IMR-90 (cell line): ENCODE data around the gene RPL27A. TPM values are rescaled to one million over a fixed set of nuclear protein-coding genes. Genes with fewer than 3 reads are reported as not detected.

ENCODE experiments used
- ATAC-seq: fragments of 200-7000 bp; cut with Tn5 transposase; 2 replicates; pipeline ENCODE4 v1.9.1; 2020; ENCODE audit warnings: low read depth, mild to moderate bottlenecking, moderate library complexity
- BruUV-seq: library from RNA; stranded (reverse); fragments of 400-500 nt; replicated peaks from 2 replicates; lab custom pipeline; 2021; lab: Mats Ljungman, UMichigan
- CTCF ChIA-PET: fragments of 300-600 bp; formaldehyde crosslinking; extraction: SDS; loops from one replicate; lab custom pipeline; 2021; ENCODE audit warnings: antibody characterized with exemption; lab: Yijun Ruan, JAX
- POLR2A ChIA-PET: fragments of 300-600 bp; sonication (Branson Sonifier 250); formaldehyde crosslinking; loops from one replicate; lab custom pipeline; 2022; ENCODE audit warnings: antibody characterized with exemption; ENCODE audit not compliant: unreplicated experiment; lab: Charles Lee
- DNase-seq: peaks from one replicate; pipeline ENCODE4 v3.0.0; 2013
- H2AFZ ChIP-seq: replicated peaks from 2 replicates; pipeline ENCODE3; 2013; ENCODE audit warnings: low read length, mild to moderate bottlenecking; ENCODE audit not compliant: poor library complexity
- H2AK5ac ChIP-seq: 2 replicates; pipeline ENCODE4 v1.6.1; 2013; ENCODE audit warnings: low read depth, low read length, inconsistent platforms
- H2AK9ac ChIP-seq: replicated peaks from 2 replicates; pipeline ENCODE3; 2013; ENCODE audit warnings: mild to moderate bottlenecking, low read depth, low read length, moderate library complexity; ENCODE audit not compliant: poor library complexity
- H2BK120ac ChIP-seq: 2 replicates; pipeline ENCODE4 v1.6.1; 2013; ENCODE audit warnings: low read depth, low read length, inconsistent platforms
- H2BK15ac ChIP-seq: 3 replicates; pipeline ENCODE4 v1.6.1; 2013; ENCODE audit warnings: low read depth, low read length, inconsistent platforms
- H2BK20ac ChIP-seq: 2 replicates; pipeline ENCODE4 v1.6.1; 2013; ENCODE audit warnings: low read depth, mild to moderate bottlenecking, inconsistent platforms, low read length, moderate library complexity
- H2BK5ac ChIP-seq: 2 replicates; pipeline ENCODE4 v1.6.1; 2013; ENCODE audit warnings: mild to moderate bottlenecking, low read depth, low read length, inconsistent platforms; ENCODE audit not compliant: poor library complexity, severe bottlenecking
- H3K14ac ChIP-seq: replicated peaks from 2 replicates; pipeline ENCODE4 v1.6.1; 2013; ENCODE audit warnings: low read depth, low read length, inconsistent platforms
- H3K18ac ChIP-seq: 2 replicates; pipeline ENCODE4 v1.6.1; 2013; ENCODE audit warnings: low read depth, low read length, control low read depth
- H3K23ac ChIP-seq: 2 replicates; pipeline ENCODE4 v1.6.1; 2013; ENCODE audit warnings: low read depth, low read length, inconsistent platforms
- H3K27ac ChIP-seq: 2 replicates; pipeline ENCODE4 v1.5.1; 2013; ENCODE audit warnings: mild to moderate bottlenecking, control low read depth, low read length; ENCODE audit not compliant: insufficient read depth
- H3K27me3 ChIP-seq: 2 replicates; pipeline ENCODE4 v1.6.1; 2013; ENCODE audit warnings: low read length; ENCODE audit not compliant: control insufficient read depth, insufficient read depth
- H3K36me3 ChIP-seq: 2 replicates; pipeline ENCODE4 v1.6.1; 2013; ENCODE audit warnings: low read length, mixed read lengths; ENCODE audit not compliant: control insufficient read depth, insufficient read depth
- H3K4ac ChIP-seq: 2 replicates; pipeline ENCODE4 v1.6.1; 2013; ENCODE audit warnings: low read depth, low read length, inconsistent platforms
- H3K4me1 ChIP-seq: 2 replicates; pipeline ENCODE4 v1.6.1; 2013; ENCODE audit warnings: low read length, mixed read lengths; ENCODE audit not compliant: control insufficient read depth, insufficient read depth
- H3K4me2 ChIP-seq: 2 replicates; pipeline ENCODE4 v1.6.1; 2013; ENCODE audit warnings: low read depth, mild to moderate bottlenecking, control low read depth, low read length, moderate library complexity
- H3K4me3 ChIP-seq: 2 replicates; pipeline ENCODE4 v1.5.1; 2013; ENCODE audit warnings: low read depth, mild to moderate bottlenecking, control low read depth, low read length, moderate library complexity; ENCODE audit not compliant: insufficient read depth
- H3K56ac ChIP-seq: 2 replicates; pipeline ENCODE4 v1.6.1; 2013; ENCODE audit warnings: low read length, inconsistent platforms; ENCODE audit not compliant: insufficient read depth; ENCODE audit errors: extremely low read depth
- H3K79me1 ChIP-seq, 2 experiments: 2 replicates each; pipeline ENCODE4 v1.6.1; 2013; ENCODE audit warnings: low read length in 2 of 2, inconsistent platforms in 1 of 2, low read depth in 1 of 2
- H3K9ac ChIP-seq: 2 replicates; pipeline ENCODE4 v1.6.1; 2013; ENCODE audit warnings: low read depth, low read length, control low read depth
- H3K9me1 ChIP-seq: 2 replicates; pipeline ENCODE4 v1.6.1; 2013; ENCODE audit warnings: low read length, inconsistent platforms; ENCODE audit not compliant: insufficient read depth
- H3K9me3 ChIP-seq: 2 replicates; pipeline ENCODE4 v1.6.1; 2013; ENCODE audit warnings: low read length; ENCODE audit not compliant: control insufficient read depth, insufficient read depth
- H4K20me1 ChIP-seq: 2 replicates; pipeline ENCODE4 v1.6.1; 2013; ENCODE audit warnings: low read length, inconsistent platforms; ENCODE audit not compliant: insufficient read depth
- H4K5ac ChIP-seq: 2 replicates; pipeline ENCODE4 v1.6.1; 2013; ENCODE audit warnings: mild to moderate bottlenecking, low read depth, low read length, control low read depth
- H4K8ac ChIP-seq, 2 experiments: 2 replicates each; pipeline ENCODE4 v1.6.1; 2013; ENCODE audit warnings: low read depth in 2 of 2, low read length in 2 of 2, control low read depth in 1 of 2, inconsistent platforms in 1 of 2
- H4K91ac ChIP-seq: 2 replicates; pipeline ENCODE4 v1.6.1; 2013; ENCODE audit warnings: low read depth, low read length, inconsistent platforms; ENCODE audit not compliant: insufficient read depth
- CEBPB ChIP-seq: IDR thresholded peaks from 2 replicates; pipeline ENCODE4 v1.6.1; 2012; ENCODE audit warnings: low read depth, low read length, improper control_type of control experiment
- CHD1 ChIP-seq: IDR thresholded peaks from 2 replicates; pipeline ENCODE4 v1.6.1; 2012; ENCODE audit warnings: low read depth, low read length, improper control_type of control experiment
- FOS ChIP-seq: fragments of 150-350 bp; IDR thresholded peaks from 2 replicates; pipeline ENCODE4 v1.6.1; 2016; ENCODE audit warnings: low read depth, low read length
- MAFK ChIP-seq: IDR thresholded peaks from 2 replicates; pipeline ENCODE4 v1.6.1; 2012; ENCODE audit warnings: low read depth, low read length, improper control_type of control experiment
- MAZ ChIP-seq: IDR thresholded peaks from 2 replicates; pipeline ENCODE4 v1.6.1; 2012; ENCODE audit warnings: low read depth, mild to moderate bottlenecking, low read length, improper control_type of control experiment, moderate library complexity, borderline replicate concordance
- NFE2L2 ChIP-seq: fragments of 150-350 bp; IDR thresholded peaks from 2 replicates; pipeline ENCODE4 v1.6.1; 2016; ENCODE audit warnings: low read depth, mild to moderate bottlenecking, low read length
- RAD21 ChIP-seq: IDR thresholded peaks from 2 replicates; pipeline ENCODE4 v1.6.1; 2012; ENCODE audit warnings: low read length, improper control_type of control experiment
- RCOR1 ChIP-seq: IDR thresholded peaks from 2 replicates; pipeline ENCODE4 v1.6.1; 2012; ENCODE audit warnings: mild to moderate bottlenecking, low read length, improper control_type of control experiment; ENCODE audit not compliant: insufficient replicate concordance
- SMC3 ChIP-seq: fragments of 150-350 bp; IDR thresholded peaks from 2 replicates; pipeline ENCODE4 v1.6.1; 2016; ENCODE audit warnings: low read depth, mild to moderate bottlenecking, antibody characterized with exemption, low read length, moderate library complexity
- WGBS, 2 experiments: methylation state at CpG; one replicate each; pipeline versions ENCODE4 v1.1.5 to v1.1.7; 2013; ENCODE audit warnings: missing lambda C conversion rate in 2 of 2; ENCODE audit not compliant: insufficient read length in 1 of 2; ENCODE audit errors: extremely low coverage in 2 of 2; 5-methylcytosine and 5-hydroxymethylcytosine counted together
- dilution Hi-C: fragments of 300-500 bp; cut with HindIII; formaldehyde crosslinking; loops from one replicate; pipeline ENCODE4 v1.14.3; 2018; ENCODE audit warnings: low sequenced_read_pairs; ENCODE audit not compliant: unreplicated experiment
- in situ Hi-C: fragments of 300-500 bp; cut with MboI; formaldehyde crosslinking; loops from 3 replicates; pipeline ENCODE4 v1.14.3; 2019; ENCODE audit warnings: low sequenced_read_pairs, inconsistent platforms, mixed read lengths
- intact Hi-C: fragments of 100-400 bp; cut with micrococcal nuclease; formaldehyde crosslinking; loops from 2 replicates; pipeline ENCODE4 v1.10.0; 2022
- polyA plus RNA-seq, 3 experiments: library from polyadenylated mRNA; depleted of rRNA; stranded (reverse); fragments of >200 nt; gene quantifications; 2 replicates each; pipeline ENCODE4 v1.2.3, GENCODE V29; 2012; ENCODE audit warnings: low replicate concordance in 1 of 3
- total RNA-seq: library from RNA; depleted of rRNA; stranded (reverse); fragments of >200 nt; gene quantifications from 2 replicates; pipeline ENCODE4 v1.2.3, GENCODE V29; 2012
- TF ChIP-seq, protein P1 (sequence below): conservative IDR thresholded peaks from 2 replicates; pipeline ENCODE4 v1.5.1; 2012; ENCODE audit warnings: mild to moderate bottlenecking, low read depth, low read length, improper control_type of control experiment

RPL27A gene
- total and polyA plus RNA-seq, 2 of the 4 experiments (the other 2 are of a cell fraction), result 786 to 849 TPM

DNA sequence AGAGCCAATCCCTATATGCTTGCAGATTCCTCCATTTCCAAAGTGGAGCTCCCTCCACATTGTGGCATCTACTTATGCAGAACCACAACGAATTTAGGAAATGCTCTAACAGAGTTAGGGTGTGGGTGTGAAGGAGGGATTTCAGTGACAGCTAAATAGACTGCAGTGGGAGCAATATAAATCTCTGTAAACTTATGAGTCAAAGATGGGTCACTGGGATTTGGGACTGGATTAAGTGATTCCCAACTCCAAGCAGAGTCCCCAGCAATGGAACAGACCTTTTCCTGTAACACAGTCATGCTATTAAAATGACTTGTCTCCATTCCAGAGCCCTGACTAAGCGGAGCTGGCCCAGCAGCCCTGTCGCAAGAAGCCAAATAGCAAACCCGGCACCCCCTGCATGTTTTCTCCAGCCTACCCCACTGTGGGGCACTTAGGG is 36.6 kb downstream of the RPL27A start:
- Histone ChIP-seq H2BK15ac (peak overlapping the region; percentile 98; the same call in 2 of the 3 replicates), H4K91ac (peak overlapping the region; percentile 100), H3K14ac (peak overlapping the region; percentile 99), H3K4ac (peak overlapping the region; percentile 100), H3K9ac (peak overlapping the region; percentile 96), H3K79me1 (peaks cover 19 to 85% of the 10 kb centered on the region in 2 experiments; a peak in 3 of 4 replicates), H3K4me3 (no peak overlapping the region), H3K4me1 (peaks cover 62% of the 10 kb centered on the region), H2AK9ac (peak overlapping the region; percentile 97), H3K27me3 (no peaks in the 10 kb centered on the region), H2AFZ (peak overlapping the region; percentile 79), H3K18ac (peak overlapping the region; percentile 98), H4K5ac (peak overlapping the region; percentile 97), H2BK5ac (peak overlapping the region; percentile 99), H3K4me2 (peak overlapping the region; percentile 76), H3K9me3 (no peaks in the 10 kb centered on the region), H3K23ac (peak overlapping the region; percentile 100), H3K56ac (peak overlapping the region; percentile 100), H4K8ac (peak overlapping the region; percentile 94 to 99), H4K20me1 (no peaks in the 10 kb centered on the region), H2BK20ac (peak overlapping the region; percentile 98), H2AK5ac (peak overlapping the region; percentile 98), H3K9me1 (peaks cover 73% of the 10 kb centered on the region), H3K27ac (peak overlapping the region; percentile 99), H2BK120ac (peak overlapping the region; percentile 99), H3K36me3 (peaks cover 31% of the 10 kb centered on the region)
- ChIA-PET CTCF (interaction anchor here (1.2 to 1.5 kb wide), 2 partner anchors 30 to 49 kb away, joined by 4 to 9 read pairs; no protein-coding TSS in a partner anchor), POLR2A (interaction anchor here (0.5 to 1.2 kb wide), 4 partner anchors 10 to 49 kb away, joined by 3 to 5 read pairs (median 3); no protein-coding TSS in a partner anchor)
- DNase-seq, result peak; percentile 96
- dilution Hi-C loops, result no loop called here
- no TSS peak for BruUV-seq
- ATAC-seq, result peak; percentile 54
- in situ Hi-C loops, result no loop called here
- TF ChIP-seq FOS (peak; percentile 92), RCOR1 (no peak), RAD21 (peak; percentile 1; the same call in 1 of the 2 replicates), CHD1 (no peak), MAZ (no peak; the same call in 1 of the 2 replicates), CEBPB (peak; percentile 94), NFE2L2 (0 out of 2 replicates have a peak, but pooled peaks have one; percentile 20), SMC3 (no peak), MAFK (no peak)
- TF ChIP-seq, protein P1, sequence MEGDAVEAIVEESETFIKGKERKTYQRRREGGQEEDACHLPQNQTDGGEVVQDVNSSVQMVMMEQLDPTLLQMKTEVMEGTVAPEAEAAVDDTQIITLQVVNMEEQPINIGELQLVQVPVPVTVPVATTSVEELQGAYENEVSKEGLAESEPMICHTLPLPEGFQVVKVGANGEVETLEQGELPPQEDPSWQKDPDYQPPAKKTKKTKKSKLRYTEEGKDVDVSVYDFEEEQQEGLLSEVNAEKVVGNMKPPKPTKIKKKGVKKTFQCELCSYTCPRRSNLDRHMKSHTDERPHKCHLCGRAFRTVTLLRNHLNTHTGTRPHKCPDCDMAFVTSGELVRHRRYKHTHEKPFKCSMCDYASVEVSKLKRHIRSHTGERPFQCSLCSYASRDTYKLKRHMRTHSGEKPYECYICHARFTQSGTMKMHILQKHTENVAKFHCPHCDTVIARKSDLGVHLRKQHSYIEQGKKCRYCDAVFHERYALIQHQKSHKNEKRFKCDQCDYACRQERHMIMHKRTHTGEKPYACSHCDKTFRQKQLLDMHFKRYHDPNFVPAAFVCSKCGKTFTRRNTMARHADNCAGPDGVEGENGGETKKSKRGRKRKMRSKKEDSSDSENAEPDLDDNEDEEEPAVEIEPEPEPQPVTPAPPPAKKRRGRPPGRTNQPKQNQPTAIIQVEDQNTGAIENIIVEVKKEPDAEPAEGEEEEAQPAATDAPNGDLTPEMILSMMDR, result no peak
- no CpG with 5 or more reads among the region's 4 CpGs for WGBS, 2 experiments
- intact Hi-C loops, result loop anchor here (2.0 to 5.0 kb wide), 4 partner anchors 30 to 153 kb away; a partner anchor contains a TSS
